ENCODE data around the gene PIM3. TPM values are rescaled to one million over a fixed set of nuclear protein-coding genes. Genes with fewer than 3 reads are reported as not detected.

Gene PIM3
- total and polyA plus RNA-seq, 10 of the 15 experiments (the other 5 are each of a cell fraction or from before 2014, with no cell fraction given): 0.31 to 60.8 (median 12.4) TPM

DNA sequence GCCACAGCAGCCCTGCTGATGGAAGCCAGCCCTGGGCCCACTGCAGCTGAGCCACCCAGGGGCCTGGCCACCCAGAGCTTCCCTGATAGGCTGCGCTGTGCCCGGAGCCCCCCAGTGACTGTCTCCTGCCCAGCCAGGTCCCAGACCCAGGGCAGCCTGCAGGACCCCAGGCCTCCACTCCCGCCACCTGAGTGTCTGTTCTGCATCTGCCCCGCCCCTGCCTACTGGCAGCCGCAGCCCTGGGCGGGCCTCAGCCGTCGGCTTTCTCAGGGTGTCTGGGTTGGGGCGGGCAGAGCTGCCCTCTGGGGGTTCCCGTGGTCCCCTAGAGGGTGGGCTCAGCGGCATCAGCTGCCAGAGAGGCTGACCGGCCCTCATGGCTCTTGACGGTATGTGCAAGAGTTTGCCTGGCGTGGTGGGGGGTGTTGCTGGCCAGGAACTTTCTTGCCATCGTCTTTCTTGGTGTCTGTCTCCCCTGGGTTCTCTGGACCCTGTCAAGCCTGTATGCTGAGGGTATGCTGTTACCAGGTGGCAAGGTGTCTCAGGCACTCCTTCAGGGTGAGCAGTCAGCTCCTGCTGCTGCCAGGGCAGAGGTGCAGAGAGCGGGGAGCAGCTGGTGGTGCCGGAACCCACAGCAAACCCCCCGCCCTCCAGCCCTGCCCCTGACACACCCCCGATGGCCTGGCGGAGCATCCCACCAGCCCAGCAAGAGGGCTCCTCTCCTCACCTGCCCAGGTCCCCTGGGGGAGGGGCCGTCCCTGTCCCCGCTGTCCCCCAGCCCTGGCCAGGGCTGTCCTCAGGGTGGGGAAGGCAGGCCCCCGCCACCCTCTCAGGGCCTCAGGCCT lies 12.2 kb upstream of the PIM3 start (continued):
- TF ChIP-seq FOXM1 (IDR thresholded peaks at IDR 0.05; ENCODE audit: low read depth, low read length) (no peak), TBL1XR1 (IDR thresholded peaks at IDR 0.05; ENCODE audit: low read depth, low read length) (no peak), RUNX3 (IDR thresholded peaks at IDR 0.05; ENCODE audit: low read length) (no peak), EGR1 (IDR thresholded peaks at IDR 0.05; ENCODE audit: borderline replicate concordance in 1 of 2, low read depth in 2 of 2, low read length in 2 of 2) (no peak), ZNF217 (IDR thresholded peaks at IDR 0.05) (no peak), CBFB (IDR thresholded peaks at IDR 0.05; ENCODE audit: low read depth) (no peak), RBBP5 (conservative IDR thresholded peaks at IDR 0.05) (no peak)

DNA sequence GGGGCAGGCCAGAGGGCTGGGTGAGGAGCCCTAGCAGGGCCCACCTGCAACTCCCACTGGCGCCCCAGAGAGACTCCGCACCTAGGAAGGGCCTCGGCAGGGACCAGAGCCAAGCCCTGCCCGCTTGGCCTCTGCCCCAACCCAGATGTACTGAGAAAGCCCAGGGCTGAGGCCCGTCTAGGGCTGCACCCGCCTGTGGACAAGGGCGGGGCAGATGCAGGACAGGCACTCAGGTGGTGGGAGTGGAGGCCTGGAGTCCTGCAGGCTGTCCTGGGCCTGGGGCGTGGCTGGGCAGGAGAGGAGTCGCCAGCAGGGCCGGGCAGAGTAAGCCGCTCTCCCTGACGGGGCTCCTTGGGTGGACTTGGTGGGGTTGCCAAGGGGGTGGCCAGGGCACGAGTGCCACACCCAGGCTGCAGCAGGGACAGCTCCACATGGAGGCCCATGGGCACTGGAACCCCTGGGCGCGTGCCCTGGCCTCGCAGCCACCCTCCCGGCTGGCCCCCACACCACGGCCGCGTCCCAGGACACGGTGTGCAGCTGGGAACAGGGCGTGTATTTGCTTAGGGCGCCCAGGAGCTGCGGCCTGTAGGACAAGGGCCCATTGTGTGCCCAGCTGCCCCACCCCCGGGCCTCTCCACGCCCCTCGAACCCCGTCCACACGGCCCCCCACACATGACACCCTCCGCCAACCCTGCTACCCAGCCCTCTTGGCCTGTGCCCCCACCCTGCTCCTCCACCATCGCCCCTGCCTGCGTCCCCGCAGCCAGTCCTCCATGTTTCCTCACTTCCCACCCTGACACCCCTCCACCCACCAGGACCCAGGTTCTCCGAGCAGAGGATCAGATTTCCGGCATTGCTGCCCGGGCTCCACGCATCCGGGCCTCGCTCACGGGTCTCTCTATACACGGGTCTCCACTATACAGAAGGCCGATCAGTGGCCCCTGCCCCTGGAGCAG lies 11.3 kb upstream of the PIM3 start:
- no peaks in the 10 kb centered on the region for H3K9me3 ChIP-seq (replicated peaks; ENCODE audit: control insufficient read depth, insufficient read depth, low read length)
- H3K4me1 ChIP-seq (ENCODE audit: control insufficient read depth, insufficient read depth, low read length): peaks cover 4% of the 10 kb centered on the region; the same call in 1 of the 2 replicates
- no peak overlapping the region for H3K4me2 ChIP-seq (ENCODE audit: control insufficient read depth, insufficient read depth)
- H3K36me3 ChIP-seq (ENCODE audit: control insufficient read depth in 2 of 2, insufficient read depth in 2 of 2, low read length in 1 of 2): no peaks in the 10 kb centered on the region
- no peak overlapping the region for H3K27ac ChIP-seq (ENCODE audit: control insufficient read depth, insufficient read depth)
- ChIA-PET POLR2A (no interaction called here), CTCF (no interaction called here), RAD21 (ENCODE audit: unreplicated experiment) (no interaction called here), SMC1A (ENCODE audit: uncharacterized antibody, unreplicated experiment) (no interaction called here)
- ATAC-seq (no peak), FAIRE-seq (no peak), DNase-seq (ENCODE audit: low read depth, low spot score) (no peak)
- H3K79me2 ChIP-seq (ENCODE audit: control insufficient read depth, insufficient read depth, low read length): peaks cover 3% of the 10 kb centered on the region
- no peak overlapping the region for H3K4me3 ChIP-seq
- BruUV-seq (replicated peaks): no TSS peak
- WGBS (ENCODE audit: insufficient coverage, insufficient replicate concordance, low lambda C conversion rate, missing lambda C conversion rate): 55% methylated on average over 34 of the region's 42 CpGs
- in situ Hi-C loops (cut with MboI) (no loop called here), intact Hi-C loops (cut with micrococcal nuclease; ENCODE audit: unreplicated experiment) (no loop called here)
- no peaks in the 10 kb centered on the region for H3K27me3 ChIP-seq (replicated peaks in 1 of 2; ENCODE audit: control insufficient read depth in 2 of 2, insufficient read depth in 2 of 2, low read length in 1 of 2)
- H4K20me1 ChIP-seq (ENCODE audit: control insufficient read depth, insufficient read depth): no peaks in the 10 kb centered on the region
- H2AFZ ChIP-seq (ENCODE audit: control insufficient read depth, low read depth, low read length): no peak overlapping the region
- H3K9ac ChIP-seq (ENCODE audit: control insufficient read depth, insufficient read depth, low read length): no peak overlapping the region
- TF ChIP-seq RAD21 (IDR thresholded peaks at IDR 0.05; ENCODE audit: insufficient read depth, low read depth, low read length) (no peak), NBN (IDR thresholded peaks at IDR 0.05) (no peak), ZSCAN29 (IDR thresholded peaks at IDR 0.05) (no peak), YY1 (IDR thresholded peaks at IDR 0.05; ENCODE audit: low read depth, low read length) (no peak), ZNF217 (IDR thresholded peaks at IDR 0.05) (no peak), TBL1XR1 (IDR thresholded peaks at IDR 0.05; ENCODE audit: low read depth, low read length) (no peak)
- TF ChIP-seq, protein P1, sequence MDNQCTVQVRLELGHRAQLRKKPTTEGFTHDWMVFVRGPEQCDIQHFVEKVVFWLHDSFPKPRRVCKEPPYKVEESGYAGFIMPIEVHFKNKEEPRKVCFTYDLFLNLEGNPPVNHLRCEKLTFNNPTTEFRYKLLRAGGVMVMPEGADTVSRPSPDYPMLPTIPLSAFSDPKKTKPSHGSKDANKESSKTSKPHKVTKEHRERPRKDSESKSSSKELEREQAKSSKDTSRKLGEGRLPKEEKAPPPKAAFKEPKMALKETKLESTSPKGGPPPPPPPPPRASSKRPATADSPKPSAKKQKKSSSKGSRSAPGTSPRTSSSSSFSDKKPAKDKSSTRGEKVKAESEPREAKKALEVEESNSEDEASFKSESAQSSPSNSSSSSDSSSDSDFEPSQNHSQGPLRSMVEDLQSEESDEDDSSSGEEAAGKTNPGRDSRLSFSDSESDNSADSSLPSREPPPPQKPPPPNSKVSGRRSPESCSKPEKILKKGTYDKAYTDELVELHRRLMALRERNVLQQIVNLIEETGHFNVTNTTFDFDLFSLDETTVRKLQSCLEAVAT (IDR thresholded peaks at IDR 0.05): no peak
- TF ChIP-seq, protein P2, sequence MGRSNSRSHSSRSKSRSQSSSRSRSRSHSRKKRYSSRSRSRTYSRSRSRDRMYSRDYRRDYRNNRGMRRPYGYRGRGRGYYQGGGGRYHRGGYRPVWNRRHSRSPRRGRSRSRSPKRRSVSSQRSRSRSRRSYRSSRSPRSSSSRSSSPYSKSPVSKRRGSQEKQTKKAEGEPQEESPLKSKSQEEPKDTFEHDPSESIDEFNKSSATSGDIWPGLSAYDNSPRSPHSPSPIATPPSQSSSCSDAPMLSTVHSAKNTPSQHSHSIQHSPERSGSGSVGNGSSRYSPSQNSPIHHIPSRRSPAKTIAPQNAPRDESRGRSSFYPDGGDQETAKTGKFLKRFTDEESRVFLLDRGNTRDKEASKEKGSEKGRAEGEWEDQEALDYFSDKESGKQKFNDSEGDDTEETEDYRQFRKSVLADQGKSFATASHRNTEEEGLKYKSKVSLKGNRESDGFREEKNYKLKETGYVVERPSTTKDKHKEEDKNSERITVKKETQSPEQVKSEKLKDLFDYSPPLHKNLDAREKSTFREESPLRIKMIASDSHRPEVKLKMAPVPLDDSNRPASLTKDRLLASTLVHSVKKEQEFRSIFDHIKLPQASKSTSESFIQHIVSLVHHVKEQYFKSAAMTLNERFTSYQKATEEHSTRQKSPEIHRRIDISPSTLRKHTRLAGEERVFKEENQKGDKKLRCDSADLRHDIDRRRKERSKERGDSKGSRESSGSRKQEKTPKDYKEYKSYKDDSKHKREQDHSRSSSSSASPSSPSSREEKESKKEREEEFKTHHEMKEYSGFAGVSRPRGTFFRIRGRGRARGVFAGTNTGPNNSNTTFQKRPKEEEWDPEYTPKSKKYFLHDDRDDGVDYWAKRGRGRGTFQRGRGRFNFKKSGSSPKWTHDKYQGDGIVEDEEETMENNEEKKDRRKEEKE (IDR thresholded peaks at IDR 0.05): no peak
- TF ChIP-seq, protein P3, sequence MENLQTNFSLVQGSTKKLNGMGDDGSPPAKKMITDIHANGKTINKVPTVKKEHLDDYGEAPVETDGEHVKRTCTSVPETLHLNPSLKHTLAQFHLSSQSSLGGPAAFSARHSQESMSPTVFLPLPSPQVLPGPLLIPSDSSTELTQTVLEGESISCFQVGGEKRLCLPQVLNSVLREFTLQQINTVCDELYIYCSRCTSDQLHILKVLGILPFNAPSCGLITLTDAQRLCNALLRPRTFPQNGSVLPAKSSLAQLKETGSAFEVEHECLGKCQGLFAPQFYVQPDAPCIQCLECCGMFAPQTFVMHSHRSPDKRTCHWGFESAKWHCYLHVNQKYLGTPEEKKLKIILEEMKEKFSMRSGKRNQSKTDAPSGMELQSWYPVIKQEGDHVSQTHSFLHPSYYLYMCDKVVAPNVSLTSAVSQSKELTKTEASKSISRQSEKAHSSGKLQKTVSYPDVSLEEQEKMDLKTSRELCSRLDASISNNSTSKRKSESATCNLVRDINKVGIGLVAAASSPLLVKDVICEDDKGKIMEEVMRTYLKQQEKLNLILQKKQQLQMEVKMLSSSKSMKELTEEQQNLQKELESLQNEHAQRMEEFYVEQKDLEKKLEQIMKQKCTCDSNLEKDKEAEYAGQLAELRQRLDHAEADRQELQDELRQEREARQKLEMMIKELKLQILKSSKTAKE (IDR thresholded peaks at IDR 0.05; ENCODE audit: low read depth, poor library complexity, severe bottlenecking): no peak
